ENCODE measurements around the gene GRB7.

GRB7 gene

GRCh38 chr17:39699818-39700147, 38.0 kb upstream of the GRB7 start, which contains the start of gene ERBB2:
Gene ERBB2, plus strand, starts transcription at chr17:39700064. Its CDS starts 175 bp downstream, at chr17:39700239.
- peak; percentile 40 for DNase-seq (ENCODE audit: extremely low read depth, low read depth)

GRCh38 chr17:39700148-39700987, 37.4 kb upstream of the GRB7 start:
- DNase-seq (ENCODE audit: extremely low read depth, low read depth) = no peak
- TF ChIP-seq CTCF (IDR thresholded peaks at IDR 0.05; ENCODE audit: low read depth, low read length) = no peak

More at GRCh38 chr17:39699818-39700147, 38.0 kb upstream of the GRB7 start, which contains the start of gene ERBB2:
- TF ChIP-seq CTCF (IDR thresholded peaks at IDR 0.05; ENCODE audit: low read depth, low read length) = no peak

- TF ChIP-seq CTCF (IDR thresholded peaks at IDR 0.05; ENCODE audit: low read depth, low read length) = no peak
- DNase-seq (ENCODE audit: extremely low read depth, low read depth) = no peak
Measured at GRCh38 chr17:39701012-39701783, 36.5 kb upstream of the GRB7 start.

- TF ChIP-seq CTCF (IDR thresholded peaks at IDR 0.05; ENCODE audit: low read depth, low read length) = no peak
- DNase-seq (ENCODE audit: extremely low read depth, low read depth) = no peak
Measured at GRCh38 chr17:39701784-39702422, 35.8 kb upstream of the GRB7 start.

- no peak for TF ChIP-seq CTCF (IDR thresholded peaks at IDR 0.05; ENCODE audit: low read depth, low read length)
- no peak for DNase-seq (ENCODE audit: extremely low read depth, low read depth)
Measured at GRCh38 chr17:39702901-39703893, 34.5 kb upstream of the GRB7 start.

GRCh38 chr17:39703913-39704312, 33.8 kb upstream of the GRB7 start:
- TF ChIP-seq CTCF (IDR thresholded peaks at IDR 0.05; ENCODE audit: low read depth, low read length) = no peak
- DNase-seq (ENCODE audit: extremely low read depth, low read depth) = no peak

Data from AG09319 (cell line).